Activated naive CD8-positive, alpha-beta T cell (primary cell): ENCODE results near the gene HLCS.

ENCODE experiments used
- H3K27ac Mint-ChIP-seq: one replicate; pipeline ENCODE4 v1.8.0; 2021; ENCODE audit warnings: mixed read lengths
- H3K27me3 Mint-ChIP-seq: one replicate; pipeline ENCODE4 v1.8.0; 2021; ENCODE audit warnings: mixed read lengths
- H3K36me3 Mint-ChIP-seq: one replicate; pipeline ENCODE4 v1.8.0; 2021; ENCODE audit warnings: mixed read lengths
- H3K4me1 Mint-ChIP-seq: one replicate; pipeline ENCODE4 v1.8.0; 2021; ENCODE audit warnings: low read depth, mixed read lengths
- H3K4me3 Mint-ChIP-seq: one replicate; pipeline ENCODE4 v1.8.0; 2021; ENCODE audit warnings: mild to moderate bottlenecking, mixed read lengths
- H3K9me3 Mint-ChIP-seq: one replicate; pipeline ENCODE4 v1.8.0; 2021; ENCODE audit warnings: low read depth, mixed read lengths

Gene HLCS

DNA sequence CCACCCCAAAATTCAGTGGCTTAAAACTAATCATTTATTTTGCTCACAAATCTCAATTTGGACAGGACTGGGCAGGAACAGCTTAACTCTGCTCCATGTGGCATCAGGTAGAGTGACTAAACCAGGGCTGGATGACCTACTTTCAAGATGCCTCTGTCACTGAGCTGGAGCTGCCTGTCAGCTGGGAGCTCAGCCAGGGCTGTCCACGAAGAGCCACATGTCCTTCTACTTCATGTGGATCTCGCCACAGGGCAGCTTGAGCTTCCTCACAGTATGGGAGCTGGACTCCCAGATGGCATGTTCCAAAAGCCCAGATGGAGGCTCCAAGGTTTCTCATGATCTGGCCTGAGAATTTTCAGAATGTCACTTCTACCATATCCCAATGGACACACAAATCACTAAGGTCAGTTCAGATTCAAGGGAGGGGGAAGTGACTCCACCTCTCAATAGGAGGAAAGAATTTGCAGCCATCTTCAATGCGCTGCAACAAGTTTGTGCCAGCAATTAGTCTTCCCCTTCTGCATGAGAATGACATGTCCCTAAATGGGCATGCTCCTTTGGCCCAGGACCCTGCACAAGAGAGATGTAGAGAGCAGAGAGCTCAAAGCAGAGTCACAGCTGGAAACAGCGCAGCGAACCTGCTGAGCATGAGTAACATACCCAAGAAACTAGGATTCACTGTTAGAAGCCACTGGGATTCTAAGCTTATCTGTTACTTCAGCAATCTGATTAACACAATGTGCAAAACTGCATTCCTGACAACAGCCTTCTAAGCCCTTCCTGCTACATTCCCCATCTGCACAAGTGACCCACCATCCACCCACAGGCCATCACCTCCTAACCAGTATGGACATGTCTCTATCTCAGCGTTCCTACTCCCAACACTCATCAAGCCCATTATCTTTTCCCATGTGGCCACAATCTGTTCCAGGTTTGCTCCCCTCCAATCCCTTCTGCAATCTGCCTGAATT, 17.0 kb downstream of the HLCS start:
- no peak overlapping the region for H3K4me3 Mint-ChIP-seq
- H3K4me1 Mint-ChIP-seq: no peaks in the 10 kb centered on the region
- peaks cover 15% of the 10 kb centered on the region for H3K36me3 Mint-ChIP-seq
- H3K9me3 Mint-ChIP-seq: no peaks in the 10 kb centered on the region
- no peaks in the 10 kb centered on the region for H3K27me3 Mint-ChIP-seq
- no peak overlapping the region for H3K27ac Mint-ChIP-seq

DNA sequence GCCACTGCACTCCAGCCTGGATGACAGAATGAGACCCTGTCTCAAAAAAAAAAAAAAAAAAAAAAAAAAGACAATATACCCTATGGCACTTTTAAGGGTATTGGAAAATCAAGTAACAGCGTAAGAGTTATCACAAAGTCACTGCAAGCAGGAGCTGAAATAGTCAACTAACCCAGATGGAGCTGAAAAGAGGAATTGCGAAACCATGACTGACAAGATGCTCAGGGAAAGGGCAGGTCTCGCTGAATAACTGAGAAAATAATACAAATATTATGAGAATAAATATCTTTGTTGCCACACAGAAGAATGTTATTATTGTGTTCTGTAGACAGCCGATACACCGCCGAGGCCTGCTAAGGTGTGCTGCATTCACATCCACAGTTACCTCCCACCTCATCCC, 17.8 kb downstream of the HLCS start:
- Mint-ChIP-seq H3K27ac (no peak overlapping the region), H3K4me1 (no peaks in the 10 kb centered on the region), H3K9me3 (no peaks in the 10 kb centered on the region), H3K27me3 (no peaks in the 10 kb centered on the region), H3K4me3 (no peak overlapping the region), H3K36me3 (peaks cover 15% of the 10 kb centered on the region)

DNA sequence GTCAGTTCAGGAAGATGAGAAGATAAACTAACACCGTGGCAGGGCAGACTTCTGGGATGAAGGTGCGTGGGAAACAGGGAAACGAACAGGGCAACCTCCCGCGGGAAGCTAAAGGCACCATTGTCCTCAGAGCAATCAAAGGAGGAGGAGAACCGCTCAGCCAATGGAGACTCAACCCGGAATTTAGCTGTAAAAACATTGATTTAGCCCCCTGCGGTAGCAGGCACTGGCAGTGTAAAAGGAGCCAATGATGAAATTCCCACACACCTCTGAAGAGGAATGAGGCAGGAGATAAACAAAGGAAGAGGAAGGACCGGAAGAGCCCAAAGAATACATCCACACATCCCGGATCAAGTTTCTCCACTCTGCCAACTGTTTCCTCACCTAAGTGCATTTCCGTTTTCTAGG, 19.5 kb downstream of the HLCS start:
- Mint-ChIP-seq H3K27ac (no peak overlapping the region), H3K36me3 (peaks cover 19% of the 10 kb centered on the region), H3K4me3 (no peak overlapping the region), H3K4me1 (no peaks in the 10 kb centered on the region), H3K9me3 (no peaks in the 10 kb centered on the region), H3K27me3 (no peaks in the 10 kb centered on the region)

DNA sequence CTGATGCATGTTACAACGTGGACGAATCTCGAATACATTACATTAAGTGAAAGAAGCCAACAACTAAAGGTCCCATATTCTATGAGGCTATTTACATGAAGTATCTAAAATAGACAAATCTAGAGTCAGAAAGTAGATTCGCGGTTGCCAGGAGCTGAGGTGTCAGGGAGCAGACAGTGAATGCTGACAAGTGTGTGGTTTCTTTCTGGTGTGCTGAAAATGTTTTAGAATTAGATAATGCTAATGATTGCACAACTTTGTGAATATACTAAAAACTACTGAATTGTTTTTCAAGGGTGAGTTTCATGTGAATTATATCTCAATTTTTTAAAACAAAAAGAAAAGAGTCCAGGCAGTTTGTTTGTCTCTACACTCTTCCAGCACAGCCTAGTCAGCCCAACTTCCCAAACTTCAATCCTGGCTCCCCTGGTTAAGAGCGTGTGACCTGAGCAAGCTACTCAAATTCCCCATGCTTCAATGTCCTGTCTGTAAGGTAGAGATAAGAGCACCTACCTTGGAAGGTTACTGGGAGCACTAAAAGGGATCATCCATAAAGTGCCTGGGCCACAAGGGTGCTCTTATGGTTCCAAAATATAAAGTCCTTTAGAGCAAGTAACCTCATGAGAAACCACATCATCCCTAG, 20.9 kb downstream of the HLCS start:
- H3K36me3 Mint-ChIP-seq: peaks cover 21% of the 10 kb centered on the region

DNA sequence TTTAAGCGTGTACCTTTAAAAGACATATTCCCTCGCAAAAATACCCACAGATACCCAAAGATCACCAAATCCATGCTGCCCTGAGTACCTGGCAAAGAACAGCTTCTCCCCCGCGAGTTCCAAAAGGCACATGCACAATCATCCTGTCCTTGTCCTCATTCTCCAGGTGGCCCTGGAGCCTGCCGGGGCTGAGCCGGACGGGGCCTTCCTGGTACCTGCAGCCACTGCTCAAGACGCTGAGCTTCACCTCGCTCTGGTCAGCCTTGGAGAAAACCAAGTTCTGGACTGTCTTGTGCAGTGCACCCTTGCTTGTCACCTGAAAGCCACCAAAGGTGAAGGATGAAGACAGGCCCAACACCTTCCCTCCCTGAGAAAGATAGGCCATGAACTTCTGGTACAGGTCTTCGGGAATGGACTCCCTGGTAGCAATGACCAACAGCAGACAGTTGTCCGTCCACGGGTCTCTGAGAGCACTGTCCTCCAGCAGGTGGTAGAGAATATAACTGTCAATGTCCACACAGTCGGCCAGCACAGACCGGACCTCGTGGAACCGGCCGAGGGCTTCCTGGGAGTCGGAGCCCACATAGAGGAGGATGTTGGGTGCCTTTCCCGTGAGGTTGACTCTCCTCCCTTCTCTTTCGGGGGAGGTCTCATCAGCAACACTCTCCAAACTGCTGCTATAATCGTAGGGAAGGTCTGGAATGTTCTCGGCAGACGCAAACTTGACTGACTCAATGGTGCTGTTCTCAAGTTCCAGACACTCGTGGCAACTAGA, 29.9 kb downstream of the HLCS start:
- Mint-ChIP-seq H3K36me3 (peaks cover 15% of the 10 kb centered on the region), H3K4me1 (peaks cover 2% of the 10 kb centered on the region), H3K9me3 (no peaks in the 10 kb centered on the region)

More for the DNA sequence above, 20.9 kb downstream of the HLCS start:
- Mint-ChIP-seq H3K4me1 (no peaks in the 10 kb centered on the region), H3K9me3 (no peaks in the 10 kb centered on the region), H3K27me3 (no peaks in the 10 kb centered on the region), H3K27ac (no peak overlapping the region), H3K4me3 (no peak overlapping the region)

DNA sequence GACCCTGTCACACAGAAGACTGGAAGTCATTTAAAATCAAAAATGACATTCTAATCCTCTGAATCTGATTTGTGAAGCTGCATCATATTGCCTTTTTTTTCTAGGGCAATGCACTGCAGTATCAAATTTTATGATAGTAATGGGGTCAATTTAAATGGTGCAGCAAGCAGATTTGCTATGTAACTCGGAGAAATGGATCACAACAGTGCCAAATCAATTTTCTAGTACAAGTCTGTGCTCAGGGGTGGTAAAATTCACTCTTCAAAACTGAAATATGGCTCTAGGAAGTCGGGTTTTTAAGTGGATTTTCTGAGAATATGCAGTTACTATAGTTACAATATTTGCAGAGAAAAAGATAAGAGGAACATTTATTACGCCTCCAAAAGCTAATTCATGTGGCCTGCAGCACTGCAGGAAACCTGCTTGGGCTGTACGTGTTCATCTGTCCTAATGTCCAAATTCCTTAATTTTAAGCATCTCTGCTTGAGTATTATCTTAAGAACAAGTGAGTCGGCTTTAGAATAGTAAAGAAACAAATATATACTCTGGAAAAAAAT, 31.5 kb downstream of the HLCS start:
- no peaks in the 10 kb centered on the region for H3K9me3 Mint-ChIP-seq
- H3K36me3 Mint-ChIP-seq: peaks cover 13% of the 10 kb centered on the region
- H3K27me3 Mint-ChIP-seq: no peaks in the 10 kb centered on the region
- H3K4me3 Mint-ChIP-seq: no peak overlapping the region
- H3K4me1 Mint-ChIP-seq: peaks cover 2% of the 10 kb centered on the region
- H3K27ac Mint-ChIP-seq: no peak overlapping the region

More for the DNA sequence above, 29.9 kb downstream of the HLCS start:
- no peak overlapping the region for H3K27ac Mint-ChIP-seq
- no peak overlapping the region for H3K4me3 Mint-ChIP-seq
- no peaks in the 10 kb centered on the region for H3K27me3 Mint-ChIP-seq

DNA sequence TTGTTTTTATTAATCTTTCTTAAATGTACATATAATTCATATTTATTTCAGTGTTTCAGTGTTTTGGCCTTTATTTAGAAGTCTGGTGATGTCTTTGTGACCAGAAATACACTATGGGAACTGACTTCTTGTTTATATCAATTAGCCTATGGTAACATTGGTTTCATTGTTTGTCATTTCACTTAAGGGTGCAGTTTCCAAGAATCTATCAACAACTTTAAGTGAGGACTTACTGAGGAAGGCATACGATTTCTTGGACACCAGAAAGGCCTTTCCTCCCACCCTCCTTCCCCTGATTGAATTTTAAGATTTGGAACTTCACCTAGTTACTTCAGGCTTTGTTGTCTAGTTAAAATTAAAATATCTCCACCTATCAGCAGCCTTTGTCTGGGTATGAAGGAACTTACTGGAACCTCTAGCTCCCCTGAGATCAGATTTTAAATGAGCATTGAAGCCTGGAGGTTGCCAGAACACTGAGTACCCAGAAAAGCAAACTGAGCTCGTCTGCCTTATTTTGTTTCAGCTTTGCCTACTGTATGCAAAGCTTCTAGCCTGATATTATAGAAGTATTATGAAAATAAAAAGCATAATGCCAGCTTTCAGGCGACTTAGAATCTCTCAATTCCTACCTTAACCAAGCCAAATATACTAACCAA, 34.2 kb downstream of the HLCS start:
- no peaks in the 10 kb centered on the region for H3K27me3 Mint-ChIP-seq
- no peak overlapping the region for H3K27ac Mint-ChIP-seq
- H3K9me3 Mint-ChIP-seq: no peaks in the 10 kb centered on the region
- H3K4me1 Mint-ChIP-seq: no peaks in the 10 kb centered on the region
- no peak overlapping the region for H3K4me3 Mint-ChIP-seq
- peaks cover 11% of the 10 kb centered on the region for H3K36me3 Mint-ChIP-seq

DNA sequence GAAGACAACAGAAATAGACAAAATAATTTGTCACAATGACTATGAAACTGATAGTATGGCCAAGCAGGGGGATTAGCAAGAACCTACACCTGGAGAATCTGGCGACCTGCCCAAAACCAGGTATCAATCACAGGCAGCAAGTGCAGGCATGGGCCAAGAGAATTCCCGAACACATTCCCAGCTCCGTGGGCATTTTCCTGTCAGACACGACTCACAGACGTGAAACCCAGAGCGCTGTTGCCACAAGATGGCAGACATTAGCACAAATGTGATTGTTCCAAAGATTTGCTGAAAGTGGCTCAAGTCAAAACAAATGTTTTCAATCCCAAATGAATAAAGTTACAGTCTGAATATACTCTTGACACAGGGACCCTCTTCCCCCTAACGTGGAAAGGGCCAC, 36.8 kb downstream of the HLCS start:
- Mint-ChIP-seq H3K9me3 (no peaks in the 10 kb centered on the region), H3K4me1 (no peaks in the 10 kb centered on the region), H3K4me3 (no peak overlapping the region), H3K27ac (no peak overlapping the region), H3K27me3 (no peaks in the 10 kb centered on the region), H3K36me3 (peaks cover 2% of the 10 kb centered on the region)

DNA sequence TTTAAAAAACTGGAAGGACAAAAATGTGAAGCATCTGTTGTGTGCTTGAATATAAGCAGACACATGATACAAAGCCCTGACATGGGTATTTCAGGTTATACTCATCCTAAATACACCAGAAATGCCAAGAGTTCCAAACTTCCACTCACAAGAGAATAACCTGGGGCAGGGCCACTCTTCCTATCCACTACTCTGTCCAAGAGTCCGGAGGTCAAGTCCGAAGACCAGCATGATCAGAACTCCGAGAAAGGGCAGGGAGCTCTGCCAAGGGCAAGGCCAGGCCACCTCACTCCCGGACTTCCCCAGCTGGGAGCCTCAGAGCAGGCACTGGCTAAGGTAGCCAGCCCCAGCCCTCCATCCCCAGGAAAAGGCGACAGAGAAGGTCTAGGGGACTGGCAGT, 37.5 kb downstream of the HLCS start:
- H3K4me3 Mint-ChIP-seq: no peak overlapping the region
- no peaks in the 10 kb centered on the region for H3K9me3 Mint-ChIP-seq
- H3K27ac Mint-ChIP-seq: no peak overlapping the region
- no peaks in the 10 kb centered on the region for H3K27me3 Mint-ChIP-seq
- peaks cover under 1% of the 10 kb centered on the region for H3K4me1 Mint-ChIP-seq
- peaks cover 2% of the 10 kb centered on the region for H3K36me3 Mint-ChIP-seq

DNA sequence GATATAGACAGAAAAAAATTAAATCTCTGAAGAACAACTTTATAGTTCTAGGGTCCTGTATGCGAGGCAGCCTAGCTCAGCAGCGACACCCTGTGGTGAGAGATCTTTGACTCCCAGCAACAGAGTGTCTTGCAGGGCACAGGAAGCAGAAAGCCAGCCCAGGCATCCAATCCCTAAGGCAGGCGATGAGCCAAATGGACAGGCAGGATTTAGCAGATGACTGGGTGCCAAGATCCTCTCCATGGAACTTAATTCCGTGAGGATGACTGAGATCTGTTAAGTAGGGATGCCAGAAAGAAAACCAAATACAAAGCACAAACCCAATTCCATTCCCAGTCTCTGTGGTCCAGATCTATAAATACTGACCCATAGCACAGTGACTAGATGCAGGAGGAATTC, 38.8 kb downstream of the HLCS start:
- Mint-ChIP-seq H3K27ac (no peak overlapping the region), H3K4me3 (no peak overlapping the region), H3K27me3 (no peaks in the 10 kb centered on the region), H3K4me1 (peaks cover 11% of the 10 kb centered on the region), H3K9me3 (no peaks in the 10 kb centered on the region), H3K36me3 (no peaks in the 10 kb centered on the region)

DNA sequence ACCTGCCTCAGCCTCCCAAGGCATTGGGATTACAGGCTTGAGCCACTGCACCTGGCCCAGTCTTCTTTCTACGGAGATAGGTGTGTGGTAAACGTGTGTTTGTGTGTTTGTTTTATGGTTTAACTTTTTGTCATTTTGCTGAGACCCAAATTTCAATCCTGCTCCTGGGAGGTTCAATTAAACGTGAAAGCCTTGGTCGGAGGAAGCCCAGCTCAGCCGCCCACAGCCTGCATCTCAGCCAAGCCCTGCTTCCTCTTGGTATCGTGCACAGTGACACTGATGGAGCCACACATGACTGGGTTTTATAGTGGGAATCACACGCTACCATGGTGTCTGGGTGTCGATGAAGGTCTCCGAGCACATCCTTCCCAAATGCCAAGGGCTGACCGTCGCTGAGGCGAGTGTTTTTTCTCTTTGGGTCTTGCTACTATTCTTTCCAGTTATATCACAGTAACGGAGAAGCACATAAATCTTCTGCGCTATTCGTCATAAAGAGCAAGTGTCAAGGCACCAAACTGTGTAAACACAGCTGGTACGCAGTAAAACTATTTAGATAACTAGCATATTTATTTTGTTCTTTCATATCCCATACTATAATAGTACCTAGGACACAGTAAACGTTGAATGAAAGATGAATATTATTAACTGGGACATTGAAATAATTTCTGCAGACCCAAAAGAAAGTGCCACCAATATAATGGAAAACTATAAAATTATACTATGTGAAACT, 39.3 kb downstream of the HLCS start:
- Mint-ChIP-seq H3K9me3 (no peaks in the 10 kb centered on the region), H3K36me3 (no peaks in the 10 kb centered on the region), H3K4me3 (no peak overlapping the region), H3K27me3 (no peaks in the 10 kb centered on the region), H3K4me1 (peaks cover 14% of the 10 kb centered on the region), H3K27ac (no peak overlapping the region)

DNA sequence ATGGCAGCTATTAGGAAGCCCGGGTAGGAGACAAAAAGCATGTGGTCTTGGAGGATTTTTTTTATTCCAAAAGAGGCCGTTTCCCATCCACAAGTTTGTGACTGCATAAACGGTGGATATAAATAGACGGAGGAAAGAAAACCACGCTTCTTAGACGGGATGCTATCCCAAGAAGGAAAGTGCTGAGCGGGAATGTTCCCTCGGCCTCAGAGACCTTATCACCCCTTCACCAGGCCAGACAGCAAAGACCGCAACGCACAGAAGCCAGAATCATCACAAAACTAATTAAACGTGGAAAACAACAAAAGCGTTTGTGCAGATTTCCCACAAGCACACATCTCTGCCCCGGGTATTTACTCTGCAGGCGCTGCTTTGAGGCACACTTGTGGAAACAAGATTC, 43.2 kb downstream of the HLCS start:
- peaks cover 3% of the 10 kb centered on the region for H3K36me3 Mint-ChIP-seq
- H3K4me3 Mint-ChIP-seq: peak overlapping the region; percentile 36
- peak overlapping the region; percentile 66 for H3K27ac Mint-ChIP-seq
- H3K9me3 Mint-ChIP-seq: no peaks in the 10 kb centered on the region
- peaks cover 14% of the 10 kb centered on the region for H3K4me1 Mint-ChIP-seq
- no peaks in the 10 kb centered on the region for H3K27me3 Mint-ChIP-seq

DNA sequence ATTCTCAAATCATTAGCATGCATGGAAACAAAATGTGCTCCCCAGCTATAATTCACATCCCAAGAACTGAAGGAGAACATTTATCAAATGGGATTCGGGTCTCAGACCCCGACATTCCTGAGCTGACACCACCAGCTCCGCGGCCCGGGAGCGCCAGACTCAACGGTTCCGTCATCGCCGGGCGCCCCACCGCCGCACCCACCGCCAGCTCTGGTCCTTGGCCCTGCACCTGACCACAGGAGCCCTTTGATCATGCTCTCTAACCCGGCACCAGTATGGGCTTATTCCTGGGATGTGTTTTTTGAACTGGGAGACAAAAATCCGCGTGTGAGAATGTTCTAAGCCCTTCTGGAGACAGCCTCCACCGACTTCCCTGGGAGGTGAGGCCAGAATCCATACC, 43.6 kb downstream of the HLCS start:
- Mint-ChIP-seq H3K27me3 (no peaks in the 10 kb centered on the region), H3K4me1 (peaks cover 14% of the 10 kb centered on the region), H3K9me3 (no peaks in the 10 kb centered on the region), H3K4me3 (no peak overlapping the region), H3K27ac (peak overlapping the region; percentile 66), H3K36me3 (peaks cover 3% of the 10 kb centered on the region)

DNA sequence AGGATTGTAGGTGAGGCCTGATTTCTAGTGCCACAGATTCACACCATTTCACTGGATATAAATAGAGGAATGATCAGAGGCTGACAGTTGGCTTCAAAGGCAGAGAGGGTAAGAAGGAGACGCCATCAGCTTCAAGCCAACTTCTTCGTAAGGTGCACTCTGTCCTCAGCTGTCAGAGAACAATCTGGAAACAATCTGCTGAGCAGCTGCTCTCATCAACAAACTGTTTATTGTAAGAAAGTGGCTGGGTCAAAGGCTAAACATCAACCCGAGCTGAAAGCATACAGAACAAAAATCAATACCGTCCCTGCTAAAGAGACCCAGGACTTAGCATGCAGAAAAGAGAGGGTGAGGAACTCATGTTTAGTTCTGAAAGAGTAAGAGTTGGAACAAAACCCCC, 48.2 kb downstream of the HLCS start:
- H3K4me3 Mint-ChIP-seq: no peak overlapping the region
- H3K9me3 Mint-ChIP-seq: no peaks in the 10 kb centered on the region
- no peaks in the 10 kb centered on the region for H3K27me3 Mint-ChIP-seq
- H3K4me1 Mint-ChIP-seq: peaks cover 14% of the 10 kb centered on the region
- no peak overlapping the region for H3K27ac Mint-ChIP-seq
- peaks cover 3% of the 10 kb centered on the region for H3K36me3 Mint-ChIP-seq
